GM12892 (cell line): ENCODE data around the gene IPO11.
"Not testable (repeated sequence)": the region's sequence is repeated elsewhere in the genome, so short reads cannot be mapped to it uniquely, and the experiment has no call there.

Experiments
- DNase-seq: peaks from one replicate; pipeline ENCODE4 v3.0.0; 2011; ENCODE audit not compliant: insufficient read length
- FAIRE-seq: peaks from 2 replicates; lab custom pipeline; 2011; peaks lifted over from hg19 to GRCh38; lab: Jason Lieb, UNC
- POLR2A ChIP-seq: IDR thresholded peaks from 2 replicates; pipeline ENCODE4 v1.6.1; 2011; ENCODE audit warnings: low read depth, low read length, control low read depth
- POLR2AphosphoS5 ChIP-seq: IDR thresholded peaks from 2 replicates; pipeline ENCODE4 v1.6.1; 2011; ENCODE audit warnings: low read depth, low read length, control low read depth
- TAF1 ChIP-seq: IDR thresholded peaks from 2 replicates; pipeline ENCODE4 v1.6.1; 2011; ENCODE audit warnings: low read depth, mild to moderate bottlenecking, control low read depth, low read length, borderline replicate concordance

The IPO11 gene

DNA sequence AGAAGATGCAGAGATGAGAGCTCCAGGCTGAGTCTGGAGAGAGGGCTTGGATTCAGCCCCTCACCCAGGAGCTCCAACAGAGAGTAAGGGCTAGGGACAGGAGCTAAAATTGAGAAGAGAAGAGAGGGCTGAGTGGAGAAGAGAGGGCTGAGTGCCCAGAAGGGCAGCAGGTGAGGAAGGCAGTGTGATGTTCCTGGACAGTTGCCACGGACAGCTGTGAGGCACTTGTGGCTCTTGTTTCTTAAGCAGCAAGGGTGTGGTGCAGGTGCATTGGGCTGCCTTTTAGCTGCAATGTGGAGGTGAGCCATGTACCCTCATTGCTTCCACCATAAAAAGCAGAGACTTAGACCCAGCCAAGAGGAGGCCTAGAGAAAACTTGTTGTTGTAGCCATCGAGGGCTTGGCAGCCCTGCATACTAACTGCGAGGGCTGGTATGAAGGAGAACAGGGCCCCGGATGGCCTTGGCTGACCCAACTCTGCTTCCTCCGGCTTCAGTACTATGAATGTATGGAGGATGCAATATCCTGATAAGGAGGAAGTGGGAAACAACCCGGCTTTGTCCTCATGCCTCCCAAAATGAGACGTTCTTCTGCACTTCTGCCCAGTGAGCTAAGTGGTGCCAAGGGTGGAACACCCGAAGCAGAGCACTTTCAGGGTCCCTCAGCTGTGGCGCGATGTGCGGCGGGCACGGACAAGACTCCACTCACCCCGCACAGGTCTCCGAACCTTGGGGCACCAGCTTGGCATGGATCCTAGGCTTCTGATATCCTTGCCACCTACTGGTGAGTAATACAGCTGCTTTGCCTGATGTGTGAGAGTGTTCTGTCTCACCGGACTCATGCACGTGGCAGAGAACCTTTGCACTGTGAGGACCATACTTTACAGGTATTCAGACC lies 231.2 kb downstream of the IPO11 start:
- TF ChIP-seq TAF1 = no peak
- no peak for TF ChIP-seq POLR2A
- DNase-seq (no peak), FAIRE-seq (no peak)

DNA sequence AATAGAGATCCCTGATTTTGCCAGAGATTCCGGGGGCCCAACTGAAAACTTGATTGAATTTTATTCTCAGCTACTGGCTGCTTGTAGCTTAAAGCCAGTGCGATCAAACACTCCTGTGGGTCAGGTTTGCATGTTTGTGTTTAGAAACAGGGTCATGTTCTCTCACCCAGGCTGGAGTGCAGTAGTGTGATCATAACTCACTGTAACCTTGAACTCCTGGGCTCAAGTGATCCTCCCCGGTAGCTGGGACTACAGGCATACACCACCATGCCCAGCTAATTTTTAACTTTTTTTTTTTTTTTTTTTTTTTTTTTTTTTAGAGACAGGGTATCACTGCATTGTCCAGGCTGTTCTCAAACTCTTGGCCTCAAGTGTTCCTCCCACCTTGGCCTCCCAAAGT lies 232.7 kb downstream of the IPO11 start:
- FAIRE-seq (no peak), DNase-seq (no peak)
- TF ChIP-seq POLR2AphosphoS5 = no peak
- TF ChIP-seq TAF1 = no peak
- TF ChIP-seq POLR2A = no peak

DNA sequence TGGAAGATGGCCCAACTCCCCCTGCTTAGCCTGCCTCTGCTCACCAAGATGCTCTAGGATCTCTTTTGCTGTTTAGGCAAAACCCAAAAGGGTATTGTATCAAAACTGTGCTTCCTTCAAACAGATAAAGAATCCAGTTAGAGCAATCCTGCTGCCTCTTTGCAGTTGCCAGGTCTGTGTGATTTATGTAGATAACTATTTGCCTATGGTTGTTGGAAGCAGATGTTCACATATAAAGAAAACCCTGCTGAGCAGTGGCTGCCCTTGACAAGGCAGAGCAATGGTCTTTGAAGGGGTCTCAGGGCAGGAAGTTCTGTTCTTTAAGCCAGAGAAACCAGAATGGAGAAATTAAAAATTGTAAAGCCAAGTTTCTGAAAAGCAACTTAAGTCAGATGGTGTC lies 234.7 kb downstream of the IPO11 start:
- no peak for DNase-seq
- TF ChIP-seq POLR2A (no peak), TAF1 (no peak), POLR2AphosphoS5 (no peak)
- no peak for FAIRE-seq

DNA sequence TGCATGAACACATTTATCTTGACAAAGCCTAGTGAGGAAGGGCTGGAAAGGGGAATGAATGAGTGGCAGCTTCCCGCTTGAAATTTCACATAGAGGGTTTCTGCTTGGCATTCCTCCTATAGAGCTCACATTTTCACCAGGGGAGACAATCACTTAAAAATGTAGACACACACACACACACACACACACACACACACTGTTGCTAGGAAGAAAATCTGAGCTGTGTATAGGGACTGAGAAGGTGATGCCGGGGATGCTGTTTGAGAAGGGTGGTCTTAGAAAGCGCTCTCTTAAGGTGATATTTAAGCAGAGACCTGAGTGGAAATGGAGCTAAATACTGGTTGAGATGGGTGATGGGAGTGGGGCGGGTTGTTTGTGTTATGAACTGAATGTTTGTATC lies 236.5 kb downstream of the IPO11 start:
- TF ChIP-seq POLR2A = no peak
- TF ChIP-seq TAF1 = no peak
- no peak for TF ChIP-seq POLR2AphosphoS5
- FAIRE-seq (no peak), DNase-seq (no peak)

DNA sequence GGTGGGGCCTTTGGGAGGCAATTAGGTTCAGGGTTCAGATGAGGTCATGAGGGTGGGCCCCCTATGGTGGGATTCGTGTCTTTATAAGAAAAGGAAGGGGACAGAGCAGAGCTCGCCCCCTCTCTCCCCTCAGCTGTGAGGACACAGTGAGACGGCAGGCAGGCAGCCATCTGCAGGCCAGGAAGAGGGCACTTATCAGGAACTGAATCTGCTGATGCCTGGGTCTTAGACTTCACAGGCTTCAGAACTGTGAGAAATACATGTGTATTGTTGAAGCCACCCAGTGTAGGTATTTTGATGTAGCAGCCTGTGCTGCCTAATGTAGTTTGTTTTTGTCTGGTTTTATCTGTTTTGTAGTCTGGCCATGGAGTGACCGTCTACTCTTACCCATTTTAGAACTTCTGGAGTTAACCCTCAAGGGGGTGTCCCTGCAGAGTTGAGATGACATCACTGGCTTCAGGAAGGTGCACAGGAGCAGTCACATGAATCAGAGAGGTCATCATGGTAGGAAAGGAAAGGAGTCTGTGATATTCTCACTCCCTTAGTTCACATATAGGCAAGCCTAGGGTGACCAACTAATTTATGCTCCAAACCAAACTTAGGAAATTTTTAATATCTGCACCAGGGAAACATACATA lies 237.0 kb downstream of the IPO11 start:
- no peak for FAIRE-seq
- TF ChIP-seq POLR2AphosphoS5 (no peak), TAF1 (no peak), POLR2A (no peak)
- DNase-seq = no peak

DNA sequence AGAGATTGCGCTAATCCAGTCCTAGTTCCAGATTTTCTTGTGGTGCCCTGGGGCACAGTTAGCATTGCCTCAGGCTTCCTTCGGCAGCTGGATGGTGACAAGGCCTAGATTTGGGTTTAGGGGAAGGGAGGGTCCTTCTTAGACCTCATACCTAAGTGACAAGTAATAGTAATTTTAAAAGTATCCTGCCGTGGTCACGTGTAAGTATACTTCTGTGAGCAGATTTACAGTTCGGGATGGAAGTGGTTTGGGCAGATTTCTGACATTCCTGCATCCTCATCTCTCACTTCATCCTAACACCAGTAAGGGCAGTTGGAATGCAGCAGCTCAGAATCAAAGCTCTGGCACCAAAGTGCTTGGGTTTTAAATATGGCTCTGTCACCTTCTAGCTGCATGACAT lies 237.6 kb downstream of the IPO11 start:
- TF ChIP-seq POLR2A (no peak), POLR2AphosphoS5 (no peak), TAF1 (no peak)
- no peak for DNase-seq
- FAIRE-seq = no peak

DNA sequence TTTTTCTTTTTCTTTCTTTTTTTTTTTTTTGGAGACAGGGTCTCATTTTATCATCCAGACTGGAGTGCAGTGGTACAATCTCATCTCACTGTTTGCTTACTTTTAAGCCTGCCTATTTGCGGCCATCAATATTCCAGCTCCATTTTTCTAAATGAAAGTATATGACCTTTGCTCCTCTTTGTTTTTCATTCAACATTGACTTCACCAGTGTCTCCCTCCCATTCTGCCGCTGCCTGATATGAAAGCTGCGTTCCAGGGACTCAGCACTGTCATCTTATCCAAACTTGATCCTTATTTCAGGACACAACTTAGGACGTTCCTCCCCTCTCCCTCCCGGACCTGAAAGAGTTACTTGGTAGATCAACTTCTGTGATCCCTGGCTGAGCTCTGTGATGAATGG lies 239.7 kb downstream of the IPO11 start:
- TF ChIP-seq TAF1 (no peak), POLR2A (no peak), POLR2AphosphoS5 (no peak)
- DNase-seq (no peak), FAIRE-seq (no peak)

DNA sequence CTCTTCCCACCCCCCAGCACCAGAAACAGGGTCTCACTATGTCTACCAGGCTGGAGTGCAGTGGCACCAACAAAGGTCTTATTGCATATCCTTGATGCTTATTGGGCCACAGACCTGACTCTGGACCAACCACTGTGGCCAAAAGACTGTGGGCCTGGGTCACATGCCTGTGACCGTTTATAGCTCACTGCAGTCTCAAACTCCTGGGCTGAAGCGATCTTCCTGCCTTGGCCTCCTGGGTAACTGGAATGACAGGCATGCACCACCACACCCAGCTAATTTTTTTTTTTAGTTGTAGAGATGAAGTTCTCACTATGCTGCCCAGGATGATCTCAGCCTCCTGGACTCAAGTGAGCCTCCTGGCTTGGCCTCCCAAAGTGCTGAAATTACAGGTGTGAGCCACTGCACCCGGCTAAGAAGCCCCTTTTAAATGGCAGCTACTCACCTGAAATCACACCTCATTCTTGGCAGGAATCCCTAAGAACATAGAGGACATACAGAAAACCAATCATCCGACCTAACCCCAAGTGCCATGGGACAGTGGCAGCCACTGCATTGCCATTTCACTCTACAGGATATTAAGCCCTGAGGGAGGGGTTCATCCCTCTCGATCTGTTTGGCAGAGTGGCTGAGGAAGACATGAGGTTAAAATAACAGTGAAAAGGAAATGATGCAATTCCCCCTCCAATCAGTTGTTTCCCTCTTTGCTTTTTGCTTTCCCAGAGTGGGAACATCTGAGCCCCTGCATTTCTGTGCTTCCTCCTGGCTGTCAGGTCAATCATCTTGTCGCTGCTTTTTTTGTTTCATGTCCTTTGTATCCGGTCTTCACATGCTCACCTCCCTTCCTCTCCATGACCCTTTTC lies 240.7 kb downstream of the IPO11 start:
- TF ChIP-seq POLR2AphosphoS5 = no peak
- no peak for TF ChIP-seq POLR2A
- no peak for TF ChIP-seq TAF1
- FAIRE-seq (no peak), DNase-seq (no peak)

DNA sequence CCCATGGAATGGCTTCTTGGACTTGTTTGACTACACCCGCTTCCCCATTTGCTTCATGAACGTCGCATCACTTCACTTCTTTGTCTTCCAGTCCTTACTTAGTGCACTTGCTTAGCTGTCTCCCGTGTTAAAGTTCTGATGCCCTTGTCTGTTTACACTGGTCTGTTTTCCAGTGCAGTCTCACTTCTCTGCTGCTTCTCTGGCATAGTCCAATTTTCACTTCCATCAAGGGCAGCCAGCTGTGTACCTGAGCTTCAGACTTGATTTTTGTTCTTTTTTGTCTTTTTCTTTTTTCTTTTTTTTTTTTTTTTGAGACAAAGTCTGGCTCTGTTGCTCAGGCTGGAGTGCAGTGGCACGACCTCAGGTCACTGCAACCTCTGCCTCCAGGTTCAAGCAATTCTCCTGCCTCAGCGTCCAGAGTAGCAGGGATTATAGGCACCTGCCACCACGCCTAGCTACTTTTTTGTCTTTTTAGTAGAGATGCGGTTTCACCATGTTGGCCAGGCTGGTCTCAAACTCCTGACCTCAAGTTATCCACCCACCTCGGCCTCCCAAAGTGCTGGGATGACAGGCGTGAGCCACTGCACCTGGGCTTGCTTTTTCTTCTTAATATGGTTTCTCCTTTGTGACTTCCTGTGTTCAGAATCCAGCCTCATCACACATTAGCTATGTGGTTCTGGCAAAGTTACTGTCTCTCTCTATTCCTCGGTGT lies 241.5 kb downstream of the IPO11 start:
- no peak for TF ChIP-seq POLR2AphosphoS5
- TF ChIP-seq POLR2A = no peak
- TF ChIP-seq TAF1 = no peak
- DNase-seq (no peak), FAIRE-seq (no peak)

DNA sequence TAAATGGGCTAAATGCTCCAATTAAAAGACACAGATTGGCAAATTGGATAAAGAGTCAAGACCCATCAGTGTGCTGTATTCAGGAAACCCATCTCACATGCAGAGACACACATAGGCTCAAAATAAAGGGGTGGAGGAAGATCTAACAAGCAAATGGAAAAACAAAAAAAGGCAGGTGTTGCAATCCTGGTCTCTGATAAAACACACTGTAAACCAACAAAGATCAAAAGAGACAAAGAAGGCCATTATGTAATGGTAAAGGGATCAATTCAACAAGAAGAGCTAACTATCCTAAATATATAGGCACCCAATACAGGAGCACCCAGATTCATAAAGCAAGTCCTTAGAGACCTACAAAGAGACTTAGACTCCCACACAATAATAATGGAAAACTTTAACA lies 245.2 kb downstream of the IPO11 start:
- not testable (repeated sequence) for DNase-seq, FAIRE-seq

DNA sequence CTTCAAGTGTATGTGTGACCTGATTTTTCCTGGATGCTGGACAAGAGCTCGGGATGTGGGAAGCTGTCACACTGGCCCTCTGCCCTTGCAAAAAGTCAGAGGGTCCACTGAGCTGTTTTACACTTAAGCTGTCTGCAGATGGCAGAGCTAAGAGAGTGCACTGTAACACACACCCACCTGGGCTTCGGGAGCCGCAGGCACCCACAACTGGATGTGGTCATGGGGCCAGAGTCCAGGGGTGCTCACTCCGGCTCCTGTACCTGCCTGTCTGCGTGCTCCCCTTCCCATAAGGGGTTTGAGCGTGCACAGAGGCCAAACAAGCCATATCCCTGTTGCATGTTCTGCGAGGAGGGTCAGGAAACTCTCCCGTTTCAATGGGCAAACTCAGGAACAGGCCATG lies 248.6 kb downstream of the IPO11 start:
- no peak for TF ChIP-seq POLR2AphosphoS5
- TF ChIP-seq POLR2A = no peak
- TF ChIP-seq TAF1 = no peak
- no peak for DNase-seq
- no peak for FAIRE-seq
